Neural cell (in vitro differentiated cells): ENCODE results near the gene GBP3. TPM values are rescaled to one million over a fixed set of nuclear protein-coding genes. Genes with fewer than 3 reads are reported as not detected.

Source experiments
- H2AFZ ChIP-seq: fragments of 200-600, 300-800 bp; sonication (generic), shearing (Covaris generic); 2 replicates; pipeline ENCODE4 v1.6.0; 2014; ENCODE audit warnings: low read depth, mild to moderate bottlenecking, antibody characterized with exemption, low read length, moderate library complexity
- H3F3A ChIP-seq: fragments of 200-600 bp; shearing (Covaris generic); 2 replicates; pipeline ENCODE4 v1.6.1; 2016; ENCODE audit warnings: mild to moderate bottlenecking, moderate library complexity, mixed read lengths, antibody characterized with exemption, low read length; ENCODE audit not compliant: insufficient read depth, poor library complexity, severe bottlenecking
- H3K27ac ChIP-seq: fragments of 200-600, 300-800 bp; sonication (generic), shearing (Covaris generic); 2 replicates; pipeline ENCODE4 v1.5.1; 2014; ENCODE audit warnings: mild to moderate bottlenecking, low read length, moderate library complexity
- H3K27me3 ChIP-seq: fragments of 300-800, 200-600 bp; sonication (generic), shearing (Covaris generic); 2 replicates; pipeline ENCODE4 v1.6.0; 2014; ENCODE audit warnings: mild to moderate bottlenecking, low read depth, low read length, moderate library complexity; ENCODE audit not compliant: insufficient read depth
- H3K36me3 ChIP-seq: fragments of 300-800, 200-600 bp; sonication (generic), shearing (Covaris generic); 2 replicates; pipeline ENCODE4 v1.5.1; 2014; ENCODE audit warnings: mild to moderate bottlenecking, antibody characterized with exemption, low read length, moderate library complexity; ENCODE audit not compliant: insufficient read depth
- H3K4me2 ChIP-seq: fragments of 300-800, 200-600 bp; sonication (generic), shearing (Covaris generic); 2 replicates; pipeline ENCODE4 v1.6.0; 2014; ENCODE audit warnings: mild to moderate bottlenecking, low read length
- H3K4me3 ChIP-seq: fragments of 300-800, 200-600 bp; sonication (generic), shearing (Covaris generic); 2 replicates; pipeline ENCODE4 v1.5.1; 2014; ENCODE audit warnings: mild to moderate bottlenecking, low read length, moderate library complexity
- H3K79me2 ChIP-seq: fragments of 200-600 bp; shearing (Covaris generic); replicated peaks from 2 replicates; pipeline ENCODE4 v1.6.0; 2014; ENCODE audit warnings: mild to moderate bottlenecking, low read length, moderate library complexity; ENCODE audit not compliant: insufficient read depth
- H3K9ac ChIP-seq: fragments of 300-800, 200-600 bp; sonication (generic), shearing (Covaris generic); 2 replicates; pipeline ENCODE4 v1.6.1; 2016; ENCODE audit warnings: mild to moderate bottlenecking, low read length, mixed read lengths
- H3K9me2 ChIP-seq: fragments of 200-600 bp; shearing (Covaris generic); 2 replicates; pipeline ENCODE4 v1.6.1; 2016; ENCODE audit warnings: mild to moderate bottlenecking, low read length, mixed read lengths; ENCODE audit not compliant: insufficient read depth
- H3K9me3 ChIP-seq: fragments of 200-600, 300-800 bp; sonication (generic), shearing (Covaris generic); 2 replicates; pipeline ENCODE4 v1.6.1; 2016; ENCODE audit warnings: mild to moderate bottlenecking, mixed run types, low read length, moderate library complexity, mixed read lengths
- H4K20me1 ChIP-seq: fragments of 200-600 bp; shearing (Covaris generic); 2 replicates; pipeline ENCODE4 v1.6.1; 2016; ENCODE audit warnings: mild to moderate bottlenecking, mixed run types; ENCODE audit not compliant: insufficient read depth
- EP300 ChIP-seq: fragments of 450-650 bp; conservative IDR thresholded peaks from 2 replicates; pipeline ENCODE4 v1.6.1; 2014; ENCODE audit warnings: antibody characterized with exemption, mild to moderate bottlenecking, moderate library complexity; ENCODE audit not compliant: poor library complexity, severe bottlenecking
- EZH2 ChIP-seq: fragments of 200-600, 300-800 bp; shearing (Covaris generic), sonication (generic); IDR thresholded peaks from 2 replicates; pipeline ENCODE4 v1.6.1; 2014; ENCODE audit warnings: antibody characterized with exemption, low read length, borderline replicate concordance, mild to moderate bottlenecking; ENCODE audit not compliant: insufficient read depth, poor library complexity, severe bottlenecking
- MXI1 ChIP-seq: fragments of 450-650 bp; conservative IDR thresholded peaks from 2 replicates; pipeline ENCODE4 v1.6.1; 2014; ENCODE audit warnings: antibody characterized with exemption, mild to moderate bottlenecking; ENCODE audit not compliant: poor library complexity, severe bottlenecking
- POLR2AphosphoS5 ChIP-seq: IDR thresholded peaks from 2 replicates; pipeline ENCODE4 v1.6.1; 2012
- SMC3 ChIP-seq: fragments of 450-650 bp; conservative IDR thresholded peaks from 2 replicates; pipeline ENCODE4 v1.6.1; 2014; ENCODE audit warnings: antibody characterized with exemption, mild to moderate bottlenecking, moderate library complexity; ENCODE audit not compliant: poor library complexity
- TAF1 ChIP-seq: IDR thresholded peaks from 2 replicates; pipeline ENCODE4 v1.6.1; 2012; ENCODE audit warnings: low read depth
- polyA plus RNA-seq: library from polyadenylated mRNA; depleted of rRNA; stranded (reverse); fragments of >200 nt; gene quantifications from 2 replicates; pipeline ENCODE4 v1.2.3, GENCODE V29; 2014
- TF ChIP-seq, protein P1 (sequence below): IDR thresholded peaks from 2 replicates; pipeline ENCODE4 v1.6.1; 2012; ENCODE audit warnings: borderline replicate concordance

The GBP3 gene
- polyA plus RNA-seq, 1 donor from 2014 or later = not detected

- TF ChIP-seq SMC3 = no peak
Measured at GRCh38 chr1:89041721-89042120, 19.1 kb upstream of the GBP3 start (continued).

DNA sequence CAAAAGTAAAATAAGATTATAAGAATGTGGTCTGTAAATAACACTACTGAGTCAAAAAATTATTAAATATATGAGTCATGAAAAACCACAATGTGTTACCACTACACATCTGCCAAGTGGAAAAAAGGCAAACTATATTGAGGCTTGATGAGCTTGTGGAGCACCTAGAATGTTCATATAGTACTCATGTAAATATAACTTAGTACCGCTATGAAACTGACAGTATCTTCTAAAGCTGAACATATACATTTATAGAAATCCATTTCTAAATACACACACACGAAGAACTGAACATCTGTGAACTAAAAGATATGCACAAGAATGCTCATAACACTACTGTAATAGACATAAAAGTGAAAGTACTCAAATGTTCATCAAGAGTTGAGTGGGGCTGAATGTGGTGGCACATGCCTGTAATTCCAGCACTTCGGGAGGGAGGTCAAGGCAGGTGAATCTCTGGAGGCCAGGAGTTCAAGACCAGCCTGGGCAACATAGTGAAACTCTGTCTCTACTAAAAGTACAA is 18.5 kb upstream of the GBP3 start:
- Histone ChIP-seq H3K79me2 (no peaks in the 10 kb centered on the region), H3K27ac (no peak overlapping the region), H3K27me3 (no peaks in the 10 kb centered on the region), H3K36me3 (no peaks in the 10 kb centered on the region), H4K20me1 (no peaks in the 10 kb centered on the region), H3K4me2 (no peak overlapping the region), H3K9me3 (no peaks in the 10 kb centered on the region), H3K9me2 (no peaks in the 10 kb centered on the region), H3K9ac (no peak overlapping the region), H2AFZ (no peak overlapping the region), H3F3A (no peaks in the 10 kb centered on the region), H3K4me3 (no peak overlapping the region)
- TF ChIP-seq EZH2 (no peak), TAF1 (no peak), SMC3 (no peak)
- TF ChIP-seq, protein P1, sequence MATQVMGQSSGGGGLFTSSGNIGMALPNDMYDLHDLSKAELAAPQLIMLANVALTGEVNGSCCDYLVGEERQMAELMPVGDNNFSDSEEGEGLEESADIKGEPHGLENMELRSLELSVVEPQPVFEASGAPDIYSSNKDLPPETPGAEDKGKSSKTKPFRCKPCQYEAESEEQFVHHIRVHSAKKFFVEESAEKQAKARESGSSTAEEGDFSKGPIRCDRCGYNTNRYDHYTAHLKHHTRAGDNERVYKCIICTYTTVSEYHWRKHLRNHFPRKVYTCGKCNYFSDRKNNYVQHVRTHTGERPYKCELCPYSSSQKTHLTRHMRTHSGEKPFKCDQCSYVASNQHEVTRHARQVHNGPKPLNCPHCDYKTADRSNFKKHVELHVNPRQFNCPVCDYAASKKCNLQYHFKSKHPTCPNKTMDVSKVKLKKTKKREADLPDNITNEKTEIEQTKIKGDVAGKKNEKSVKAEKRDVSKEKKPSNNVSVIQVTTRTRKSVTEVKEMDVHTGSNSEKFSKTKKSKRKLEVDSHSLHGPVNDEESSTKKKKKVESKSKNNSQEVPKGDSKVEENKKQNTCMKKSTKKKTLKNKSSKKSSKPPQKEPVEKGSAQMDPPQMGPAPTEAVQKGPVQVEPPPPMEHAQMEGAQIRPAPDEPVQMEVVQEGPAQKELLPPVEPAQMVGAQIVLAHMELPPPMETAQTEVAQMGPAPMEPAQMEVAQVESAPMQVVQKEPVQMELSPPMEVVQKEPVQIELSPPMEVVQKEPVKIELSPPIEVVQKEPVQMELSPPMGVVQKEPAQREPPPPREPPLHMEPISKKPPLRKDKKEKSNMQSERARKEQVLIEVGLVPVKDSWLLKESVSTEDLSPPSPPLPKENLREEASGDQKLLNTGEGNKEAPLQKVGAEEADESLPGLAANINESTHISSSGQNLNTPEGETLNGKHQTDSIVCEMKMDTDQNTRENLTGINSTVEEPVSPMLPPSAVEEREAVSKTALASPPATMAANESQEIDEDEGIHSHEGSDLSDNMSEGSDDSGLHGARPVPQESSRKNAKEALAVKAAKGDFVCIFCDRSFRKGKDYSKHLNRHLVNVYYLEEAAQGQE = no peak

DNA sequence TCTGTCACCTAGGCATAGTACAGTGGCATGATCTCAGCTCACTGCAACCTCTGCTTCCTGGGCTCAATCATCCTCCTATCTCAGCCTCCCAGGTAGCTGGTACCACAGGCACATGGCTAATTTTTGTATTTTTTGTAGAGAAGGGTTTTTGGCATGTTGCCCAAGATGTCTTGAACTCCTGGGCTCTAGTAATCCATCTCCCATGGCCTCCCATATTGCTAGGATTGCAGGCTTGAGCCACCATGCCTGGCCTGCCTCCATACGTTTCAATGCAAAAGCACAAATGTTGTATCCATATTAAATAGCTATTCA is 17.6 kb upstream of the GBP3 start:
- H2AFZ ChIP-seq = no peak overlapping the region
- H3K4me2 ChIP-seq = no peak overlapping the region
- no peaks in the 10 kb centered on the region for H3K36me3 ChIP-seq
- H3K79me2 ChIP-seq = no peaks in the 10 kb centered on the region
- no peaks in the 10 kb centered on the region for H3K9me2 ChIP-seq
- no peak overlapping the region for H3K27ac ChIP-seq
- no peaks in the 10 kb centered on the region for H4K20me1 ChIP-seq
- H3F3A ChIP-seq = no peaks in the 10 kb centered on the region
- no peaks in the 10 kb centered on the region for H3K27me3 ChIP-seq
- no peak overlapping the region for H3K9ac ChIP-seq
- no peak for TF ChIP-seq POLR2AphosphoS5
- TF ChIP-seq TAF1 = no peak
- TF ChIP-seq SMC3 = no peak
- no peak overlapping the region for H3K4me3 ChIP-seq
- no peaks in the 10 kb centered on the region for H3K9me3 ChIP-seq

GRCh38 chr1:89037186-89037585 is 14.5 kb upstream of the GBP3 start:
- Histone ChIP-seq H3K9ac (no peak overlapping the region), H3K9me3 (no peaks in the 10 kb centered on the region), H2AFZ (no peak overlapping the region), H3F3A (no peaks in the 10 kb centered on the region), H3K9me2 (no peaks in the 10 kb centered on the region), H3K27me3 (no peaks in the 10 kb centered on the region), H3K79me2 (no peaks in the 10 kb centered on the region), H3K36me3 (no peaks in the 10 kb centered on the region), H3K4me3 (no peak overlapping the region), H3K27ac (no peak overlapping the region), H4K20me1 (no peaks in the 10 kb centered on the region), H3K4me2 (no peak overlapping the region)
- no peak for TF ChIP-seq MXI1
- no peak for TF ChIP-seq EP300
- no peak for TF ChIP-seq POLR2AphosphoS5
- TF ChIP-seq EZH2 = no peak
- no peak for TF ChIP-seq SMC3
